HEK293 (cell line): ENCODE results near the gene SLC18B1.

Experiments used
- CTCF ChIA-PET: fragments of 350-600 bp; formaldehyde crosslinking; extraction: SDS; loops from one replicate; lab custom pipeline; 2021; ENCODE audit warnings: antibody characterized with exemption; lab: Yijun Ruan, JAX
- POLR2A ChIA-PET: fragments of 300-600 bp; formaldehyde crosslinking; extraction: SDS; loops from one replicate; lab custom pipeline; 2020; ENCODE audit warnings: antibody characterized with exemption, inconsistent platforms; lab: Yijun Ruan, JAX
- H3K27ac ChIP-seq: fragments of 200-500 bp; sonication (Bioruptor generic); 2 replicates; pipeline ENCODE4 v1.5.1; 2014; ENCODE audit warnings: low read depth, low read length, control low read depth, inconsistent platforms; ENCODE audit errors: extremely low read depth
- H3K36me3 ChIP-seq, 2 experiments: fragments of 200-500 bp in 1 of 2; sonication (Bioruptor generic) in 1 of 2; 1 replicate in 1 of 2; 2 replicates in 1 of 2; pipeline ENCODE4 v1.5.1; 2014 to 2017; ENCODE audit warnings: inconsistent platforms in 2 of 2, low read length in 2 of 2; ENCODE audit not compliant: control insufficient read depth in 2 of 2, insufficient read depth in 1 of 2
- H3K4me1 ChIP-seq: fragments of 200-500 bp; sonication (Bioruptor generic); 2 replicates; pipeline ENCODE4 v1.5.1; 2014; ENCODE audit warnings: mild to moderate bottlenecking, low read length, inconsistent platforms; ENCODE audit not compliant: control insufficient read depth, insufficient read depth
- H3K4me3 ChIP-seq: 2 replicates; pipeline ENCODE4 v1.5.1; 2011; ENCODE audit warnings: low read depth, mild to moderate bottlenecking, control low read depth, low read length, moderate library complexity
- H3K9me3 ChIP-seq: fragments of 200-500 bp; sonication (Bioruptor generic); 2 replicates; pipeline ENCODE4 v1.5.1; 2014; ENCODE audit warnings: low read depth, low read length, inconsistent platforms; ENCODE audit not compliant: control insufficient read depth, insufficient read depth
- ATF2 ChIP-seq: fragments of 450-650 bp; formaldehyde crosslinking; IDR thresholded peaks from 2 replicates; pipeline ENCODE4 v1.5.1; 2016; ENCODE audit warnings: missing biosample characterization, missing genetic modification characterization, low read depth
- BCL11A ChIP-seq: fragments of 450-650 bp; formaldehyde crosslinking; IDR thresholded peaks from 2 replicates; pipeline ENCODE4 v1.5.1; 2016; ENCODE audit warnings: low read depth, missing biosample characterization, missing genetic modification characterization
- CTCF ChIP-seq: fragments of 450-650 bp; formaldehyde crosslinking; IDR thresholded peaks from 2 replicates; pipeline ENCODE4 v1.5.1; 2016; ENCODE audit warnings: missing biosample characterization, missing genetic modification characterization
- KLF1 ChIP-seq: fragments of 450-650 bp; formaldehyde crosslinking; IDR thresholded peaks from 2 replicates; pipeline ENCODE4 v1.5.1; 2016; ENCODE audit warnings: missing biosample characterization, missing genetic modification characterization
- KLF17 ChIP-seq: fragments of 450-650 bp; formaldehyde crosslinking; IDR thresholded peaks from 2 replicates; pipeline ENCODE4 v1.5.1; 2016; ENCODE audit warnings: missing biosample characterization, missing genetic modification characterization
- WT1 ChIP-seq: fragments of 450-650 bp; formaldehyde crosslinking; IDR thresholded peaks from 2 replicates; pipeline ENCODE4 v1.5.1; 2016; ENCODE audit warnings: missing biosample characterization, missing genetic modification characterization
- ZBTB17 ChIP-seq: fragments of 450-650 bp; formaldehyde crosslinking; IDR thresholded peaks from 2 replicates; pipeline ENCODE4 v1.5.1; 2016; ENCODE audit warnings: missing biosample characterization, missing genetic modification characterization
- ZBTB20 ChIP-seq: fragments of 450-650 bp; formaldehyde crosslinking; IDR thresholded peaks from 2 replicates; pipeline ENCODE4 v1.5.1; 2016; ENCODE audit warnings: missing biosample characterization, missing genetic modification characterization
- ZBTB44 ChIP-seq: fragments of 450-650 bp; IDR thresholded peaks from 2 replicates; pipeline ENCODE4 v1.5.1; 2018; ENCODE audit warnings: missing biosample characterization, mild to moderate bottlenecking, missing genetic modification characterization
- ZBTB6 ChIP-seq: fragments of 450-650 bp; formaldehyde crosslinking; IDR thresholded peaks from 2 replicates; pipeline ENCODE4 v1.5.1; 2017; ENCODE audit warnings: missing biosample characterization, missing genetic modification characterization
- ZBTB7A ChIP-seq: fragments of 450-650 bp; formaldehyde crosslinking; IDR thresholded peaks from 2 replicates; pipeline ENCODE4 v1.5.1; 2016; ENCODE audit warnings: low read depth, missing biosample characterization, missing genetic modification characterization
- ZBTB8A ChIP-seq: fragments of 450-650 bp; formaldehyde crosslinking; IDR thresholded peaks from 2 replicates; pipeline ENCODE4 v1.5.1; 2016; ENCODE audit warnings: missing biosample characterization, missing genetic modification characterization
- ZNF112 ChIP-seq: fragments of 450-650 bp; formaldehyde crosslinking; IDR thresholded peaks from 2 replicates; pipeline ENCODE4 v1.5.0; 2017; ENCODE audit warnings: missing biosample characterization, missing genetic modification characterization
- ZNF146 ChIP-seq: fragments of 450-650 bp; formaldehyde crosslinking; IDR thresholded peaks from 2 replicates; pipeline ENCODE4 v1.5.1; 2016; ENCODE audit warnings: missing biosample characterization, missing genetic modification characterization
- ZNF155 ChIP-seq: fragments of 450-650 bp; formaldehyde crosslinking; IDR thresholded peaks from 2 replicates; pipeline ENCODE4 v1.5.1; 2016; ENCODE audit warnings: missing biosample characterization, missing genetic modification characterization
- ZNF157 ChIP-seq: fragments of 450-650 bp; formaldehyde crosslinking; IDR thresholded peaks from 2 replicates; pipeline ENCODE4 v1.5.1; 2016; ENCODE audit warnings: missing biosample characterization, missing genetic modification characterization
- ZNF175 ChIP-seq: fragments of 450-650 bp; formaldehyde crosslinking; IDR thresholded peaks from 2 replicates; pipeline ENCODE4 v1.5.1; 2016; ENCODE audit warnings: missing biosample characterization, missing genetic modification characterization
- ZNF19 ChIP-seq: fragments of 450-650 bp; formaldehyde crosslinking; IDR thresholded peaks from 2 replicates; pipeline ENCODE4; 2016; ENCODE audit warnings: missing biosample characterization, missing genetic modification characterization, low read depth
- ZNF274 ChIP-seq, 2 experiments: fragments of 200-500 bp in 1 of 2; fragments of 450-650 bp in 1 of 2; sonication (Bioruptor generic) in 1 of 2; formaldehyde crosslinking in 1 of 2; IDR thresholded peaks; 2 replicates each; pipeline versions ENCODE4 v1.5.1 to v1.6.1; 2014 to 2016; ENCODE audit warnings: borderline replicate concordance in 1 of 2, inconsistent platforms in 1 of 2, low read length in 1 of 2, missing biosample characterization in 1 of 2, missing genetic modification characterization in 1 of 2
- ZNF292 ChIP-seq: fragments of 450-650 bp; formaldehyde crosslinking; IDR thresholded peaks from 2 replicates; pipeline ENCODE4 v1.5.1; 2016; ENCODE audit warnings: low read depth, missing biosample characterization, missing genetic modification characterization, borderline replicate concordance
- ZNF544 ChIP-seq: fragments of 450-650 bp; formaldehyde crosslinking; IDR thresholded peaks from 2 replicates; pipeline ENCODE4 v1.5.0; 2017; ENCODE audit warnings: missing biosample characterization, missing genetic modification characterization
- ZNF548 ChIP-seq: fragments of 450-650 bp; formaldehyde crosslinking; IDR thresholded peaks from 2 replicates; pipeline ENCODE4 v1.5.1; 2016; ENCODE audit warnings: missing biosample characterization, missing genetic modification characterization
- ZNF558 ChIP-seq: fragments of 450-650 bp; formaldehyde crosslinking; IDR thresholded peaks from 2 replicates; pipeline ENCODE4 v1.5.1; 2016; ENCODE audit warnings: missing biosample characterization, missing genetic modification characterization
- ZNF560 ChIP-seq: fragments of 450-650 bp; formaldehyde crosslinking; IDR thresholded peaks from 2 replicates; pipeline ENCODE4 v1.5.1; 2017; ENCODE audit warnings: missing biosample characterization, missing genetic modification characterization, borderline replicate concordance
- ZNF585B ChIP-seq: fragments of 450-650 bp; formaldehyde crosslinking; IDR thresholded peaks from 2 replicates; pipeline ENCODE4 v1.5.1; 2016; ENCODE audit warnings: missing biosample characterization, missing genetic modification characterization
- ZNF596 ChIP-seq: fragments of 450-650 bp; IDR thresholded peaks from 2 replicates; pipeline ENCODE4 v1.5.0; 2018; ENCODE audit warnings: missing biosample characterization, mild to moderate bottlenecking, missing genetic modification characterization, moderate library complexity
- ZNF629 ChIP-seq: fragments of 450-650 bp; formaldehyde crosslinking; IDR thresholded peaks from 2 replicates; pipeline ENCODE4 v1.5.1; 2017; ENCODE audit warnings: missing biosample characterization, missing genetic modification characterization
- ZNF776 ChIP-seq: fragments of 450-650 bp; formaldehyde crosslinking; IDR thresholded peaks from 2 replicates; pipeline ENCODE4 v1.5.0; 2017; ENCODE audit warnings: missing biosample characterization, missing genetic modification characterization, borderline replicate concordance
- ZNF777 ChIP-seq: fragments of 450-650 bp; formaldehyde crosslinking; IDR thresholded peaks from 2 replicates; pipeline ENCODE4 v1.5.1; 2017; ENCODE audit warnings: missing biosample characterization, missing genetic modification characterization, borderline replicate concordance
- ZNF785 ChIP-seq: fragments of 450-650 bp; formaldehyde crosslinking; IDR thresholded peaks from 2 replicates; pipeline ENCODE4 v1.5.1; 2016; ENCODE audit warnings: missing biosample characterization, missing genetic modification characterization
- ZNF792 ChIP-seq: fragments of 450-650 bp; formaldehyde crosslinking; IDR thresholded peaks from 2 replicates; pipeline ENCODE4 v1.5.1; 2016; ENCODE audit warnings: missing biosample characterization, missing genetic modification characterization
- ZNF837 ChIP-seq: fragments of 450-650 bp; formaldehyde crosslinking; IDR thresholded peaks from 2 replicates; pipeline ENCODE4 v1.5.1; 2016; ENCODE audit warnings: missing biosample characterization, missing genetic modification characterization

Gene SLC18B1

GRCh38 chr6:132792510-132792909 is 5.9 kb downstream of the SLC18B1 start:
- ChIA-PET CTCF (interaction anchor here (0.9 to 1.0 kb wide), 2 partner anchors 122 to 123 kb away, joined by 3 read pairs; no protein-coding TSS in a partner anchor), POLR2A (interaction anchor here (1.2 kb wide), 1 partner anchor 22 kb away, joined by 7 read pairs; the partner anchor contains the start of gene RPS12)
- Histone ChIP-seq H3K4me1 (0 out of 2 replicates have a peak, but pooled peaks cover under 1% of the 10 kb centered on the region), H3K4me3 (no peak overlapping the region), H3K36me3 (peaks cover 25 to 66% of the 10 kb centered on the region in 2 experiments), H3K9me3 (no peaks in the 10 kb centered on the region), H3K27ac (no peak overlapping the region)
- TF ChIP-seq ZNF112 (tag by site-specific recombination) (no peak), ZNF292 (tag by site-specific recombination) (no peak), ZNF837 (tag by site-specific recombination) (no peak), ZNF19 (tag by site-specific recombination) (no peak), ZNF155 (no peak), CTCF (tag by site-specific recombination) (no peak), ZBTB7A (tag by site-specific recombination) (no peak), ZBTB44 (tag by site-specific recombination) (no peak), KLF1 (tag by site-specific recombination) (no peak), ZBTB6 (no peak), KLF17 (no peak), ZNF274 (IDR thresholded peaks at IDR 0.05; ENCODE audit: low read length) (no peak), ZNF274 (tag by site-specific recombination; IDR thresholded peaks at IDR 0.05; ENCODE audit: borderline replicate concordance) (no peak), ZNF629 (no peak), ZNF560 (no peak), ZNF146 (tag by site-specific recombination) (no peak), ZNF175 (no peak)
- TF ChIP-seq, all 188 proteins: peak for 0

GRCh38 chr6:132790450-132790849 is 8.0 kb downstream of the SLC18B1 start:
- CTCF ChIA-PET = interaction anchor here (1.0 to 1.5 kb wide), 5 partner anchors 8 to 510 kb away, joined by 4 to 6 read pairs (median 4); no protein-coding TSS in a partner anchor
- H3K27ac ChIP-seq = no peak overlapping the region
- POLR2A ChIA-PET = no interaction called here
- H3K36me3 ChIP-seq = peaks cover 25 to 75% of the 10 kb centered on the region in 2 experiments
- H3K9me3 ChIP-seq = no peaks in the 10 kb centered on the region
- H3K4me3 ChIP-seq = no peak overlapping the region
- no peaks in the 10 kb centered on the region for H3K4me1 ChIP-seq
- TF ChIP-seq ZBTB8A (tag by site-specific recombination) (no peak), ZNF792 (no peak), BCL11A (no peak), ATF2 (tag by site-specific recombination) (no peak), ZNF544 (tag by site-specific recombination) (no peak), ZNF785 (no peak), ZNF558 (tag by site-specific recombination) (no peak), ZNF776 (tag by site-specific recombination) (no peak), ZNF596 (tag by site-specific recombination) (no peak), ZNF157 (tag by site-specific recombination) (no peak), ZNF548 (tag by site-specific recombination) (no peak), ZNF585B (tag by site-specific recombination) (no peak), ZBTB20 (tag by site-specific recombination) (no peak), WT1 (tag by site-specific recombination) (no peak), ZBTB17 (no peak), ZNF777 (tag by site-specific recombination) (no peak)
